ENCODE results near the gene CAMKK1.

The CAMKK1 gene

GRCh38 chr17:3843935-3844516 lies 48.8 kb downstream of the CAMKK1 start:
- DNase-seq = peak in 3 of 4 experiments; percentile 7 to 14 (median 12)

- no peak for DNase-seq
Measured at GRCh38 chr17:3838206-3838605, 54.6 kb downstream of the CAMKK1 start.

GRCh38 chr17:3836551-3836950 lies 56.3 kb downstream of the CAMKK1 start:
- DNase-seq = no peak

- no peak for DNase-seq
Measured at GRCh38 chr17:3835410-3836229, 57.2 kb downstream of the CAMKK1 start.

- DNase-seq = no peak
Measured at GRCh38 chr17:3834811-3835210, 58.0 kb downstream of the CAMKK1 start.

- DNase-seq = no peak
Measured at GRCh38 chr17:3828852-3829232, 64.0 kb downstream of the CAMKK1 start.

GRCh38 chr17:3828151-3828851 lies 64.6 kb downstream of the CAMKK1 start:
- no peak for DNase-seq

- DNase-seq = peak; percentile 35 to 61 (median 46)
Measured at GRCh38 chr17:3827124-3827773, 65.6 kb downstream of the CAMKK1 start.

GRCh38 chr17:3826191-3826590 lies 66.7 kb downstream of the CAMKK1 start:
- DNase-seq = no peak

GRCh38 chr17:3821101-3821500 lies 71.8 kb downstream of the CAMKK1 start:
- DNase-seq = no peak

- no peak for DNase-seq
Measured at GRCh38 chr17:3818786-3819185, 74.1 kb downstream of the CAMKK1 start.

- no peak for DNase-seq
Measured at GRCh38 chr17:3817851-3818605, 74.8 kb downstream of the CAMKK1 start.

GRCh38 chr17:3815925-3816324 lies 76.9 kb downstream of the CAMKK1 start:
- no peak for DNase-seq

- DNase-seq = no peak
Measured at GRCh38 chr17:3815122-3815521, 77.7 kb downstream of the CAMKK1 start.

- no peak for DNase-seq
Measured at GRCh38 chr17:3814361-3814760, 78.5 kb downstream of the CAMKK1 start.

GRCh38 chr17:3813171-3813570 lies 79.7 kb downstream of the CAMKK1 start:
- no peak for DNase-seq

GRCh38 chr17:3812771-3813170 lies 80.1 kb downstream of the CAMKK1 start:
- no peak for DNase-seq

- DNase-seq = no peak
Measured at GRCh38 chr17:3812284-3812683, 80.6 kb downstream of the CAMKK1 start.
